NCI-H524 (cell line): ENCODE results near the gene ZNF212.
"Not testable (repeated sequence)": the region's sequence is repeated elsewhere in the genome, so short reads cannot be mapped to it uniquely, and the experiment has no call there.

Experiments used
- DNase-seq, 2 experiments: peaks; one replicate each; lab custom pipeline; 2025; lab: John Stamatoyannopoulos, UW

ZNF212 gene

GRCh38 chr7:149253665-149254064 is 14.2 kb downstream of the ZNF212 start:
- DNase-seq, result no peak

GRCh38 chr7:149254181-149254858 is 14.9 kb downstream of the ZNF212 start:
- no peak for DNase-seq

GRCh38 chr7:149255174-149255573 is 15.7 kb downstream of the ZNF212 start:
- no peak for DNase-seq

- DNase-seq, result no peak
These were observed 17.1 kb downstream of the ZNF212 start for GRCh38 chr7:149256568-149256967.

GRCh38 chr7:149257146-149257545 is 17.7 kb downstream of the ZNF212 start:
- no peak for DNase-seq

GRCh38 chr7:149261316-149261828 is 21.9 kb downstream of the ZNF212 start:
- DNase-seq, result no peak

GRCh38 chr7:149261829-149262617 is 22.6 kb downstream of the ZNF212 start, which contains the start of gene ZNF783:
TSS of gene ZNF783 (plus strand) at chr7:149262196. CDS start at chr7:149262334, 138 bp downstream.
- DNase-seq, result peak; percentile 55 to 81

- no peak for DNase-seq
These were observed 27.0 kb downstream of the ZNF212 start for GRCh38 chr7:149266451-149266850.

- no peak for DNase-seq
These were observed 28.3 kb downstream of the ZNF212 start for GRCh38 chr7:149267733-149268132.

- DNase-seq, result not testable (repeated sequence)
These were observed 35.0 kb downstream of the ZNF212 start for GRCh38 chr7:149274424-149274823.

- DNase-seq, result no peak
These were observed 38.4 kb downstream of the ZNF212 start for GRCh38 chr7:149277871-149278270.

GRCh38 chr7:149278396-149278795 is 38.9 kb downstream of the ZNF212 start:
- no peak for DNase-seq

- no peak for DNase-seq
These were observed 39.8 kb downstream of the ZNF212 start for GRCh38 chr7:149279111-149279743.

- DNase-seq, result no peak
These were observed 40.7 kb downstream of the ZNF212 start for GRCh38 chr7:149280151-149280550.

- no peak for DNase-seq
These were observed 41.4 kb downstream of the ZNF212 start for GRCh38 chr7:149280661-149281507.

- DNase-seq, result no peak
These were observed 42.3 kb downstream of the ZNF212 start for GRCh38 chr7:149281508-149282330.

- DNase-seq, result no peak
These were observed 42.8 kb downstream of the ZNF212 start for GRCh38 chr7:149282331-149282655.

GRCh38 chr7:149283321-149283720 is 43.9 kb downstream of the ZNF212 start:
- DNase-seq, result no peak

GRCh38 chr7:149284343-149284742 is 44.9 kb downstream of the ZNF212 start:
- DNase-seq, result no peak

GRCh38 chr7:149284850-149285585 is 45.6 kb downstream of the ZNF212 start:
- peak; percentile 43 to 87 for DNase-seq
